ENCODE measurements around the gene RIN3. TPM values are rescaled to one million over a fixed set of nuclear protein-coding genes. Genes with fewer than 3 reads are reported as not detected.

Gene RIN3
- total RNA-seq, 1 donor, result 7.2 TPM

GRCh38 chr14:92686411-92686899 lies 172.9 kb downstream of the RIN3 start:
- no peak for DNase-seq (ENCODE audit: low read depth)
- TF ChIP-seq, protein P1, sequence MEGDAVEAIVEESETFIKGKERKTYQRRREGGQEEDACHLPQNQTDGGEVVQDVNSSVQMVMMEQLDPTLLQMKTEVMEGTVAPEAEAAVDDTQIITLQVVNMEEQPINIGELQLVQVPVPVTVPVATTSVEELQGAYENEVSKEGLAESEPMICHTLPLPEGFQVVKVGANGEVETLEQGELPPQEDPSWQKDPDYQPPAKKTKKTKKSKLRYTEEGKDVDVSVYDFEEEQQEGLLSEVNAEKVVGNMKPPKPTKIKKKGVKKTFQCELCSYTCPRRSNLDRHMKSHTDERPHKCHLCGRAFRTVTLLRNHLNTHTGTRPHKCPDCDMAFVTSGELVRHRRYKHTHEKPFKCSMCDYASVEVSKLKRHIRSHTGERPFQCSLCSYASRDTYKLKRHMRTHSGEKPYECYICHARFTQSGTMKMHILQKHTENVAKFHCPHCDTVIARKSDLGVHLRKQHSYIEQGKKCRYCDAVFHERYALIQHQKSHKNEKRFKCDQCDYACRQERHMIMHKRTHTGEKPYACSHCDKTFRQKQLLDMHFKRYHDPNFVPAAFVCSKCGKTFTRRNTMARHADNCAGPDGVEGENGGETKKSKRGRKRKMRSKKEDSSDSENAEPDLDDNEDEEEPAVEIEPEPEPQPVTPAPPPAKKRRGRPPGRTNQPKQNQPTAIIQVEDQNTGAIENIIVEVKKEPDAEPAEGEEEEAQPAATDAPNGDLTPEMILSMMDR (IDR thresholded peaks at IDR 0.05; ENCODE audit: insufficient read depth, low read length), result no peak

DNA sequence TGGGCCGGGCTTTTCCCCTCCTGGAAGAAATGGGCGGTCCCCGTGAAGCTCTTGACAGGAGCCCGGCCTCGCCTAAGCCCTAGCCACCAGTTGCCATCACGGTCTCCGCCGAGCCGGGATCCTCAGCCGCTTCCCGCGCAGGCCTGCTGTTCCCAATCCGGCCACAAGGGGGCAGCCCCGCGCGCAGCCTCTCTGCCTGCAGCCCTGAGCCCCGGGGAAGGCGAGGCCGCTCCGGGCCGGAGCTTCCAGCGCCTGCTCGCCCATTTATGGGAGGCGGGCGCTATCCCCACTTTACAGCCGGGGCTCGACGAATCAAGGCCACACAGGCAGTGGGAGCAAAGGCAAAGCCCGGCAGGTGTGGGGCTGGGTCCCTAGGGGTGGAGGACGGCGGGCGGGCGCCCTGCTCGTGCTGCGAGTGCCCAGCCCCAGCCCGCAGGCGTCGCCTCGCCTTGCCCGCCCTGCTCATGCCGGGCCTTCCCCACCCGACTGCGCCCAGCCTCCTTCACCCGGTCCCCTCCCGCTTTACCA lies 173.4 kb downstream of the RIN3 start:
- DNase-seq (ENCODE audit: low read depth), result peak; percentile 56
- TF ChIP-seq, protein P1 (IDR thresholded peaks at IDR 0.05; ENCODE audit: insufficient read depth, low read length), result peak; percentile 97
- peak overlapping the region; percentile 22 for H3K4me3 ChIP-seq (ENCODE audit: low read depth, low read length)

More at GRCh38 chr14:92686411-92686899, 172.9 kb downstream of the RIN3 start:
- no peak overlapping the region for H3K4me3 ChIP-seq (ENCODE audit: low read depth, low read length)

- TF ChIP-seq, protein P1 (IDR thresholded peaks at IDR 0.05; ENCODE audit: insufficient read depth, low read length), result no peak
- no peak for DNase-seq (ENCODE audit: low read depth)
- no peak overlapping the region for H3K4me3 ChIP-seq (ENCODE audit: low read depth, low read length)
Observed at GRCh38 chr14:92687681-92688433, 174.3 kb downstream of the RIN3 start.

- no peak for DNase-seq (ENCODE audit: low read depth)
- H3K4me3 ChIP-seq (ENCODE audit: low read depth, low read length), result no peak overlapping the region
- TF ChIP-seq, protein P1 (IDR thresholded peaks at IDR 0.05; ENCODE audit: insufficient read depth, low read length), result no peak
Observed at GRCh38 chr14:92688434-92689375, 175.1 kb downstream of the RIN3 start.

GRCh38 chr14:92690171-92691011 lies 176.8 kb downstream of the RIN3 start:
- DNase-seq (ENCODE audit: low read depth), result peak; percentile 58
- TF ChIP-seq, protein P1 (IDR thresholded peaks at IDR 0.05; ENCODE audit: insufficient read depth, low read length), result peak; percentile 61

GRCh38 chr14:92692822-92693226 lies 179.2 kb downstream of the RIN3 start:
- TF ChIP-seq, protein P1 (IDR thresholded peaks at IDR 0.05; ENCODE audit: insufficient read depth, low read length), result no peak
- H3K4me3 ChIP-seq (ENCODE audit: low read depth, low read length), result no peak overlapping the region
- DNase-seq (ENCODE audit: low read depth), result peak; percentile 63

More at GRCh38 chr14:92690171-92691011, 176.8 kb downstream of the RIN3 start:
- no peak overlapping the region for H3K4me3 ChIP-seq (ENCODE audit: low read depth, low read length)
